HCT116 (cell line): Measurements from ENCODE around the gene RBM33. TPM values are rescaled to one million over a fixed set of nuclear protein-coding genes. Genes with fewer than 3 reads are reported as not detected.

Source experiments
- ATAC-seq: fragments of 200-7000 bp; cut with Tn5 transposase; 2 replicates; pipeline ENCODE4 v1.9.1; 2020; ENCODE audit warnings: mild to moderate bottlenecking, moderate library complexity
- BruUV-seq: library from RNA; stranded (reverse); fragments of 400-500 nt; replicated peaks from 2 replicates; lab custom pipeline; 2021; lab: Mats Ljungman, UMichigan
- CTCF ChIA-PET: fragments of 300-600 bp; sonication (Branson Sonifier 250); formaldehyde crosslinking; loops from one replicate; lab custom pipeline; 2021; ENCODE audit warnings: antibody characterized with exemption; lab: Charles Lee
- POLR2A ChIA-PET: fragments of 300-600, 350-600 bp; sonication (Branson Sonifier 250); formaldehyde crosslinking; loops from one replicate; lab custom pipeline; 2021; ENCODE audit warnings: antibody characterized with exemption; lab: Charles Lee
- RAD21 ChIA-PET, 2 experiments: fragments of 300-600 bp; sonication (Branson Sonifier 250); formaldehyde crosslinking; loops; one replicate each; lab custom pipeline; 2023; ENCODE audit warnings: low total read pairs in 2 of 2; ENCODE audit not compliant: uncharacterized antibody in 2 of 2, unreplicated experiment in 2 of 2, low non-redundant PET in 1 of 2; lab: Charles Lee
- DNase-seq: peaks from one replicate; pipeline ENCODE4 v3.0.0-alpha.2; 2010; ENCODE audit warnings: low read depth, low spot score
- H2AFZ ChIP-seq: fragments of 200-600 bp; shearing (Covaris generic), sonication (generic); 2 replicates; pipeline ENCODE4 v1.6.1; 2017; ENCODE audit warnings: low read depth, mixed run types, mixed read lengths, antibody characterized with exemption, low read length; ENCODE audit not compliant: poor library complexity, severe bottlenecking
- H3K27ac ChIP-seq: 2 replicates; pipeline ENCODE4 v1.5.1; 2012; ENCODE audit warnings: low read depth, low read length
- H3K27me3 ChIP-seq: fragments of 200-600 bp; sonication (generic); 2 replicates; pipeline ENCODE4 v1.6.1; 2016; ENCODE audit warnings: mixed run types, low read length, mixed read lengths; ENCODE audit not compliant: insufficient read depth
- H3K36me3 ChIP-seq, 2 experiments: fragments of 200-500 bp in 1 of 2; fragments of 200-600 bp in 1 of 2; sonication (Bioruptor generic) in 1 of 2; sonication (generic) in 1 of 2; 2 replicates each; pipeline versions ENCODE4 v1.5.1 to v1.6.1; 2014 to 2016; ENCODE audit warnings: low read length in 2 of 2, inconsistent platforms in 1 of 2, mixed read lengths in 1 of 2, mixed run types in 1 of 2; ENCODE audit not compliant: insufficient read depth in 2 of 2, control insufficient read depth in 1 of 2
- H3K4me1 ChIP-seq, 2 experiments: fragments of 200-600 bp in 1 of 2; sonication (generic) in 1 of 2; 2 replicates each; pipeline versions ENCODE4 v1.5.1 to v1.6.1; 2012 to 2017; ENCODE audit warnings: low read length in 2 of 2, inconsistent platforms in 1 of 2, mild to moderate bottlenecking in 1 of 2, mixed read lengths in 1 of 2, mixed run types in 1 of 2, moderate library complexity in 1 of 2; ENCODE audit not compliant: insufficient read depth in 2 of 2, control insufficient read depth in 1 of 2
- H3K4me2 ChIP-seq: fragments of 200-600 bp; sonication (generic); 2 replicates; pipeline ENCODE4 v1.6.1; 2017; ENCODE audit warnings: mixed run types, low read length, mixed read lengths
- H3K4me3 ChIP-seq, 2 experiments: fragments of 200-600 bp in 1 of 2; sonication (generic) in 1 of 2; replicated peaks in 1 of 2; 2 replicates each; pipeline ENCODE4 v1.5.1; 2011 to 2016; ENCODE audit warnings: low read length in 2 of 2, control low read depth in 1 of 2, low read depth in 1 of 2, mild to moderate bottlenecking in 1 of 2, mixed read lengths in 1 of 2, mixed run types in 1 of 2
- H3K79me2 ChIP-seq: fragments of 200-600 bp; sonication (generic); 2 replicates; pipeline ENCODE4 v1.6.1; 2017; ENCODE audit warnings: mild to moderate bottlenecking, mixed run types, low read length, moderate library complexity, mixed read lengths; ENCODE audit not compliant: insufficient read depth
- H3K9ac ChIP-seq: fragments of 200-600 bp; sonication (generic); 2 replicates; pipeline ENCODE4 v1.6.1; 2016; ENCODE audit warnings: low read length, mixed read lengths
- H3K9me2 ChIP-seq: fragments of 200-600 bp; sonication (generic), shearing (Covaris generic); 2 replicates; pipeline ENCODE4 v1.6.1; 2017; ENCODE audit warnings: mixed run types, mild to moderate bottlenecking, moderate library complexity; ENCODE audit not compliant: insufficient read depth
- H3K9me3 ChIP-seq, 2 experiments: fragments of 200-500 bp in 1 of 2; fragments of 200-600 bp in 1 of 2; sonication (Bioruptor generic) in 1 of 2; sonication (generic) in 1 of 2; 2 replicates each; pipeline ENCODE4 v1.6.1; 2014 to 2017; ENCODE audit warnings: low read length in 2 of 2, mixed read lengths in 2 of 2, inconsistent platforms in 1 of 2, low read depth in 1 of 2, mild to moderate bottlenecking in 1 of 2, mixed run types in 1 of 2, moderate library complexity in 1 of 2; ENCODE audit not compliant: control insufficient read depth in 1 of 2, insufficient read depth in 1 of 2
- H4K20me1 ChIP-seq: fragments of 200-600 bp; sonication (generic), shearing (Covaris generic); 2 replicates; pipeline ENCODE4 v1.6.1; 2017; ENCODE audit warnings: mixed run types, mild to moderate bottlenecking, moderate library complexity; ENCODE audit not compliant: insufficient read depth
- CEBPB ChIP-seq: IDR thresholded peaks from 2 replicates; pipeline ENCODE4 v1.6.1; 2012; ENCODE audit warnings: low read depth
- CTCF ChIP-seq, 3 experiments: fragments of 200-600 bp in 1 of 3; sonication (generic) in 1 of 3; IDR thresholded peaks in 2 of 3; conservative IDR thresholded peaks in 1 of 3; 2 replicates each; pipeline ENCODE4 v1.5.1; 2012 to 2017; ENCODE audit warnings: low read depth in 2 of 3, low read length in 2 of 3, antibody characterized with exemption in 1 of 3, borderline replicate concordance in 1 of 3, control low read depth in 1 of 3, mild to moderate bottlenecking in 1 of 3, mixed read lengths in 1 of 3, mixed run types in 1 of 3, moderate library complexity in 1 of 3; ENCODE audit not compliant: insufficient read depth in 1 of 3
- EGR1 ChIP-seq: IDR thresholded peaks from 2 replicates; pipeline ENCODE4 v1.6.1; 2012; ENCODE audit warnings: low read depth
- EZH2 ChIP-seq: fragments of 200-600 bp; sonication (generic); IDR thresholded peaks from 2 replicates; pipeline ENCODE4 v1.6.1; 2017; ENCODE audit warnings: antibody characterized with exemption, mixed run types
- FOSL1 ChIP-seq: IDR thresholded peaks from 2 replicates; pipeline ENCODE4 v1.6.1; 2012; ENCODE audit warnings: low read depth
- POLR2A ChIP-seq: IDR thresholded peaks from 2 replicates; pipeline ENCODE4 v1.7.0; 2011; ENCODE audit warnings: borderline replicate concordance; ENCODE audit not compliant: insufficient read depth, insufficient read length; ENCODE audit errors: extremely low read depth
- POLR2AphosphoS5 ChIP-seq: IDR thresholded peaks from 2 replicates; pipeline ENCODE4 v1.6.1; 2011; ENCODE audit warnings: mild to moderate bottlenecking, low read depth, low read length, moderate library complexity
- REST ChIP-seq: IDR thresholded peaks from 2 replicates; pipeline ENCODE4 v1.6.1; 2012; ENCODE audit warnings: low read depth
- SIN3A ChIP-seq: IDR thresholded peaks from 2 replicates; pipeline ENCODE4 v1.6.1; 2012; ENCODE audit warnings: low read depth
- SRF ChIP-seq: IDR thresholded peaks from 2 replicates; pipeline ENCODE4 v1.6.1; 2012; ENCODE audit warnings: low read depth
- TCF7L2 ChIP-seq: IDR thresholded peaks from 2 replicates; pipeline ENCODE4 v1.7.0; 2011; ENCODE audit warnings: borderline replicate concordance, inconsistent platforms; ENCODE audit not compliant: insufficient read depth, insufficient read length; ENCODE audit errors: extremely low read depth
- YY1 ChIP-seq: IDR thresholded peaks from 2 replicates; pipeline ENCODE4 v1.6.1; 2011; ENCODE audit warnings: low read length, low read depth, moderate library complexity, mild to moderate bottlenecking; ENCODE audit not compliant: insufficient replicate concordance; ENCODE audit errors: extremely low read depth
- ZNF274 ChIP-seq: fragments of 200-500 bp; sonication (Bioruptor generic); IDR thresholded peaks from 2 replicates; pipeline ENCODE4 v1.6.1; 2014; ENCODE audit warnings: mild to moderate bottlenecking, low read depth, low read length, inconsistent platforms
- intact Hi-C: fragments of 100-400 bp; cut with micrococcal nuclease; formaldehyde crosslinking; loops from 2 replicates; pipeline ENCODE4 v1.10.0; 2022
- total RNA-seq: library from RNA; stranded (reverse); gene quantifications from one replicate; pipeline ENCODE4 v1.2.1, GENCODE V29; 2021; ENCODE audit not compliant: unreplicated experiment

The RBM33 gene
- total RNA-seq, 1 experiment from 2014 or later, result 64.3 TPM

GRCh38 chr7:155780884-155781283 is 136.4 kb downstream of the RBM33 start:
- CTCF ChIA-PET, result no interaction called here
- H4K20me1 ChIP-seq, result no peaks in the 10 kb centered on the region; the same call in 1 of the 2 replicates
- no peak overlapping the region for H2AFZ ChIP-seq
- no peaks in the 10 kb centered on the region for H3K9me3 ChIP-seq
- H3K36me3 ChIP-seq, result peaks cover 0 to 9% of the 10 kb centered on the region in 2 experiments; a peak in 2 of 4 replicates
- intact Hi-C loops, result no loop called here
- H3K4me3 ChIP-seq, result no peak overlapping the region
- H3K27ac ChIP-seq, result no peak overlapping the region
- BruUV-seq, result no TSS peak
- POLR2A ChIA-PET, result no interaction called here
- no peaks in the 10 kb centered on the region for H3K79me2 ChIP-seq
- RAD21 ChIA-PET, result no interaction called here
- no peak overlapping the region for H3K9ac ChIP-seq
- H3K27me3 ChIP-seq, result no peaks in the 10 kb centered on the region
- ATAC-seq, result no peak
- DNase-seq, result no peak
- no peak overlapping the region for H3K4me2 ChIP-seq
- TF ChIP-seq CEBPB (no peak), SIN3A (no peak), YY1 (no peak), EZH2 (no peak), ZNF274 (no peak), POLR2AphosphoS5 (no peak), SRF (no peak), TCF7L2 (no peak), REST (no peak), POLR2A (no peak), FOSL1 (no peak), CTCF (IDR thresholded peaks at IDR 0.05 in 2 of 3, conservative IDR thresholded peaks at IDR 0.05 in 1 of 3; ENCODE audit: borderline replicate concordance in 1 of 3, insufficient read depth in 1 of 3, low read depth in 2 of 3, low read length in 2 of 3) (no peak), EGR1 (no peak)
- H3K9me2 ChIP-seq, result no peaks in the 10 kb centered on the region
- no peaks in the 10 kb centered on the region for H3K4me1 ChIP-seq
